ENCODE results near the gene DIS3L.
"Not testable (repeated sequence)": the region's sequence is repeated elsewhere in the genome, so short reads cannot be mapped to it uniquely, and the experiment has no call there.

Gene DIS3L

GRCh38 chr15:66254951-66255676, 38.3 kb upstream of the DIS3L start:
- no peaks in the 10 kb centered on the region for H3K9me3 ChIP-seq
- H3K27me3 ChIP-seq, result peaks cover 99% of the 10 kb centered on the region
- H3K36me3 ChIP-seq, result no peaks in the 10 kb centered on the region
- TF ChIP-seq CTCF (IDR thresholded peaks at IDR 0.05), result no peak
- H3K27ac ChIP-seq, result no peak overlapping the region
- H3K4me1 ChIP-seq (ENCODE audit: control insufficient read depth in 1 of 2, insufficient read depth in 1 of 2, low read depth in 1 of 2, low read length in 1 of 2), result peaks cover 21 to 32% of the 10 kb centered on the region in 2 experiments
- no peak overlapping the region for H3K4me3 ChIP-seq (ENCODE audit: low read depth in 1 of 2, low read length in 1 of 2)

GRCh38 chr15:66256692-66257091, 36.7 kb upstream of the DIS3L start:
- no peak overlapping the region for H3K4me3 ChIP-seq (ENCODE audit: low read depth in 1 of 2, low read length in 1 of 2)
- H3K27ac ChIP-seq, result no peak overlapping the region
- no peak for TF ChIP-seq CTCF (IDR thresholded peaks at IDR 0.05)
- peaks cover 21 to 30% of the 10 kb centered on the region in 2 experiments for H3K4me1 ChIP-seq (ENCODE audit: control insufficient read depth in 1 of 2, insufficient read depth in 1 of 2, low read depth in 1 of 2, low read length in 1 of 2)
- H3K36me3 ChIP-seq, result no peaks in the 10 kb centered on the region
- peaks cover 99% of the 10 kb centered on the region for H3K27me3 ChIP-seq
- no peaks in the 10 kb centered on the region for H3K9me3 ChIP-seq

GRCh38 chr15:66261056-66261455, 32.3 kb upstream of the DIS3L start:
- Histone ChIP-seq H3K36me3 (no peaks in the 10 kb centered on the region), H3K4me1 (ENCODE audit: control insufficient read depth in 1 of 2, insufficient read depth in 1 of 2, low read depth in 1 of 2, low read length in 1 of 2) (no peaks in the 10 kb centered on the region), H3K27me3 (peaks cover 73% of the 10 kb centered on the region), H3K4me3 (ENCODE audit: low read depth in 1 of 2, low read length in 1 of 2) (no peak overlapping the region), H3K27ac (no peak overlapping the region), H3K9me3 (no peaks in the 10 kb centered on the region)
- no peak for TF ChIP-seq CTCF (IDR thresholded peaks at IDR 0.05)

GRCh38 chr15:66262837-66263236, 30.5 kb upstream of the DIS3L start:
- peaks cover 64% of the 10 kb centered on the region for H3K27me3 ChIP-seq
- not testable (repeated sequence) for H3K36me3 ChIP-seq; H3K4me3 ChIP-seq (ENCODE audit: low read depth in 1 of 2, low read length in 1 of 2); H3K4me1 ChIP-seq (ENCODE audit: control insufficient read depth in 1 of 2, insufficient read depth in 1 of 2, low read depth in 1 of 2, low read length in 1 of 2); H3K9me3 ChIP-seq; H3K27ac ChIP-seq

- Histone ChIP-seq H3K4me1 (ENCODE audit: control insufficient read depth in 1 of 2, insufficient read depth in 1 of 2, low read depth in 1 of 2, low read length in 1 of 2) (no peaks in the 10 kb centered on the region), H3K9me3 (no peaks in the 10 kb centered on the region), H3K36me3 (no peaks in the 10 kb centered on the region), H3K27ac (no peak overlapping the region), H3K4me3 (ENCODE audit: low read depth in 1 of 2, low read length in 1 of 2) (no peak overlapping the region), H3K27me3 (peaks cover 63% of the 10 kb centered on the region)
- TF ChIP-seq CTCF (IDR thresholded peaks at IDR 0.05), result no peak
Measured at GRCh38 chr15:66264859-66265513, 28.4 kb upstream of the DIS3L start.
